PC-9 (cell line): ENCODE measurements around the gene UIMC1. TPM values are rescaled to one million over a fixed set of nuclear protein-coding genes. Genes with fewer than 3 reads are reported as not detected.

Experiments used
- BruUV-seq: library from RNA; stranded (reverse); fragments of 400-500 nt; replicated peaks from 2 replicates; lab custom pipeline; 2021; lab: Mats Ljungman, UMichigan
- CTCF ChIA-PET: fragments of 300-600 bp; sonication (Branson Sonifier 250); formaldehyde crosslinking; loops from one replicate; lab custom pipeline; 2022; ENCODE audit warnings: antibody characterized with exemption; lab: Charles Lee
- POLR2A ChIA-PET: fragments of 300-600 bp; sonication (Branson Sonifier 250); formaldehyde crosslinking; loops from one replicate; lab custom pipeline; 2022; ENCODE audit warnings: antibody characterized with exemption; ENCODE audit not compliant: unreplicated experiment; lab: Charles Lee
- DNase-seq, 2 experiments: peaks; one replicate each; pipeline versions ENCODE4 v3.0.0 to v3.0.0-alpha.2; 2015 to 2022; ENCODE audit warnings: mixed read lengths in 1 of 2
- H2AFZ ChIP-seq: fragments of 200-600 bp; sonication (generic); 2 replicates; pipeline ENCODE4 v1.8.1; 2017; ENCODE audit warnings: antibody characterized with exemption
- H3F3A ChIP-seq: fragments of 200-600 bp; sonication (generic); 2 replicates; pipeline ENCODE4 v1.8.1; 2017; ENCODE audit warnings: antibody characterized with exemption, mild to moderate bottlenecking, low read depth; ENCODE audit not compliant: insufficient read depth
- H3K27ac ChIP-seq: fragments of 200-600 bp; sonication (generic); 2 replicates; pipeline ENCODE4 v1.6.1; 2016; ENCODE audit warnings: mixed run types
- H3K27me3 ChIP-seq: fragments of 200-600 bp; sonication (generic); 2 replicates; pipeline ENCODE4 v1.6.1; 2016; ENCODE audit warnings: low read depth, mixed run types; ENCODE audit not compliant: insufficient read depth
- H3K36me3 ChIP-seq: fragments of 200-600 bp; sonication (generic); 2 replicates; pipeline ENCODE4 v1.6.1; 2016; ENCODE audit warnings: low read depth, mixed run types
- H3K4me1 ChIP-seq: fragments of 200-600 bp; sonication (generic); replicated peaks from 2 replicates; pipeline ENCODE4 v1.6.1; 2016; ENCODE audit warnings: mixed run types; ENCODE audit not compliant: insufficient read depth
- H3K4me2 ChIP-seq: fragments of 200-600 bp; sonication (generic); 2 replicates; pipeline ENCODE4 v1.6.1; 2017; ENCODE audit warnings: mixed run types
- H3K4me3 ChIP-seq: fragments of 200-600 bp; sonication (generic); 2 replicates; pipeline ENCODE4 v1.6.1; 2016; ENCODE audit warnings: mixed run types
- H3K79me2 ChIP-seq: fragments of 200-600 bp; sonication (generic); 2 replicates; pipeline ENCODE4 v1.6.1; 2017; ENCODE audit warnings: low read depth, mixed run types
- H3K9me2 ChIP-seq: fragments of 200-600 bp; sonication (generic); 2 replicates; pipeline ENCODE4 v1.8.1; 2017; ENCODE audit warnings: mild to moderate bottlenecking; ENCODE audit not compliant: insufficient read depth
- H3K9me3 ChIP-seq: fragments of 200-600 bp; sonication (generic); 2 replicates; pipeline ENCODE4 v1.8.1; 2016; ENCODE audit warnings: low read depth; ENCODE audit not compliant: insufficient read depth
- H4K20me1 ChIP-seq: fragments of 200-600 bp; sonication (generic); 2 replicates; pipeline ENCODE4 v1.8.1; 2017; ENCODE audit not compliant: insufficient read depth
- EZH2 ChIP-seq: fragments of 200-600 bp; sonication (generic); IDR thresholded peaks from 2 replicates; pipeline ENCODE4 v1.8.0; 2017; ENCODE audit warnings: antibody characterized with exemption, low read depth
- intact Hi-C: fragments of 100-400 bp; cut with micrococcal nuclease; formaldehyde crosslinking; loops from one replicate; pipeline ENCODE4 v1.10.0; 2022; ENCODE audit not compliant: unreplicated experiment
- total RNA-seq: library from RNA; stranded (reverse); gene quantifications from 2 replicates; pipeline ENCODE4 v1.2.3, GENCODE V29; 2021
- TF ChIP-seq, protein P1 (sequence below): fragments of 200-600 bp; sonication (generic); conservative IDR thresholded peaks from 2 replicates; pipeline ENCODE4 v1.6.1; 2017; ENCODE audit warnings: mixed run types, antibody characterized with exemption, mild to moderate bottlenecking, moderate library complexity

Gene UIMC1
- total RNA-seq, 1 experiment from 2014 or later: 48.3 TPM

GRCh38 chr5:176879663-176880361 lies 126.8 kb downstream of the UIMC1 start:
- no peaks in the 10 kb centered on the region for H4K20me1 ChIP-seq
- peak in 1 of 2 experiments; percentile 2 for DNase-seq
- H3K79me2 ChIP-seq: no peaks in the 10 kb centered on the region
- H3F3A ChIP-seq: no peaks in the 10 kb centered on the region
- TF ChIP-seq, protein P1, sequence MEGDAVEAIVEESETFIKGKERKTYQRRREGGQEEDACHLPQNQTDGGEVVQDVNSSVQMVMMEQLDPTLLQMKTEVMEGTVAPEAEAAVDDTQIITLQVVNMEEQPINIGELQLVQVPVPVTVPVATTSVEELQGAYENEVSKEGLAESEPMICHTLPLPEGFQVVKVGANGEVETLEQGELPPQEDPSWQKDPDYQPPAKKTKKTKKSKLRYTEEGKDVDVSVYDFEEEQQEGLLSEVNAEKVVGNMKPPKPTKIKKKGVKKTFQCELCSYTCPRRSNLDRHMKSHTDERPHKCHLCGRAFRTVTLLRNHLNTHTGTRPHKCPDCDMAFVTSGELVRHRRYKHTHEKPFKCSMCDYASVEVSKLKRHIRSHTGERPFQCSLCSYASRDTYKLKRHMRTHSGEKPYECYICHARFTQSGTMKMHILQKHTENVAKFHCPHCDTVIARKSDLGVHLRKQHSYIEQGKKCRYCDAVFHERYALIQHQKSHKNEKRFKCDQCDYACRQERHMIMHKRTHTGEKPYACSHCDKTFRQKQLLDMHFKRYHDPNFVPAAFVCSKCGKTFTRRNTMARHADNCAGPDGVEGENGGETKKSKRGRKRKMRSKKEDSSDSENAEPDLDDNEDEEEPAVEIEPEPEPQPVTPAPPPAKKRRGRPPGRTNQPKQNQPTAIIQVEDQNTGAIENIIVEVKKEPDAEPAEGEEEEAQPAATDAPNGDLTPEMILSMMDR: no peak
- TF ChIP-seq EZH2: no peak
- POLR2A ChIA-PET: no interaction called here
- H3K9me2 ChIP-seq: no peaks in the 10 kb centered on the region
- no peak overlapping the region for H3K4me3 ChIP-seq
- H3K27me3 ChIP-seq: no peaks in the 10 kb centered on the region
- H2AFZ ChIP-seq: no peak overlapping the region
- H3K36me3 ChIP-seq: no peaks in the 10 kb centered on the region
- intact Hi-C loops: no loop called here
- H3K9me3 ChIP-seq: no peaks in the 10 kb centered on the region
- H3K27ac ChIP-seq: no peak overlapping the region
- no TSS peak for BruUV-seq
- no peaks in the 10 kb centered on the region for H3K4me1 ChIP-seq
- no peak overlapping the region for H3K4me2 ChIP-seq
- CTCF ChIA-PET: no interaction called here

DNA sequence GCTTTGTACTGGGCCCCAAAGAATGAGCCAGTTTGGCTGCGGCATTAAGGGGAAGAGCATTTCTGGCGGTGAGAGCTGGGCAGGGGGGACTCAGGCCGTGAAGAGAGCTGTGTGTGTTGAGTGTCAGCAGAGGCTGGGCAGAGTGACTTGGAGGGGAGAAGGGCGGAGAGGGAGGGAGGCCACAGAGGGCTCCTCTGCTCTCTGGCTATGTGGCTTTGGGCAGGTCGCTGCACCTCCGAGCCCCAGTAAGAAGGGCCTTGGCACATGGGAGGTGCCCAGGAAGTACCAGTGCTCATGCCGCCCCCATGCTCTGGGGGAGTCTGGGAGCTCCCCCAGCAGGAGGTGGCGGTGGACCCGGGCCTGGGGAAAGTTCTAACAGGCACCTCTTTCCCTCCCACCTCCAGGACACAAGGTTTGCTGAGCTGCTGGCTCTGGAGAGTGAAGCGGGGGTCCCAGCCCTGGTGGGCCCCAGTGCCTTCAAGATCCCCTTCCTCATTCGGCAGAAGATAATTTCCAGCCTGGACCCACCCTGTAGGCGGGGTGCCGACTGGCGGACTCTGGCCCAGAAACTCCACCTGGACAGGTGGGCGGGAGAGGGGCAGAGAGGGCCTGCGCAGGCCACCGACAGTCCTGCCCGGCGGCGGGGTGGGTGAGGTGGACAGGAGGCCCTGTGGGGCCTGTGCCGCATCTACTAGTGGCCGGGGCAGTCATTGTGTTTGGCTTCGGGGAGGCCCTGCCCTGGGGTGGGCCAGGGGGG lies 127.5 kb downstream of the UIMC1 start:
- H3K27ac ChIP-seq: no peak overlapping the region
- POLR2A ChIA-PET: no interaction called here
- no peaks in the 10 kb centered on the region for H3K4me1 ChIP-seq
- no peaks in the 10 kb centered on the region for H4K20me1 ChIP-seq
- no peaks in the 10 kb centered on the region for H3F3A ChIP-seq
- CTCF ChIA-PET: no interaction called here
- DNase-seq: no peak
- H3K4me3 ChIP-seq: no peak overlapping the region
- H3K9me3 ChIP-seq: no peaks in the 10 kb centered on the region
- no peaks in the 10 kb centered on the region for H3K79me2 ChIP-seq
- TF ChIP-seq, protein P1: no peak
- no peak for TF ChIP-seq EZH2
- no peak overlapping the region for H2AFZ ChIP-seq
- no peak overlapping the region for H3K4me2 ChIP-seq
- H3K36me3 ChIP-seq: no peaks in the 10 kb centered on the region
- H3K9me2 ChIP-seq: no peaks in the 10 kb centered on the region
- no TSS peak for BruUV-seq
- no peaks in the 10 kb centered on the region for H3K27me3 ChIP-seq
- intact Hi-C loops: no loop called here

DNA sequence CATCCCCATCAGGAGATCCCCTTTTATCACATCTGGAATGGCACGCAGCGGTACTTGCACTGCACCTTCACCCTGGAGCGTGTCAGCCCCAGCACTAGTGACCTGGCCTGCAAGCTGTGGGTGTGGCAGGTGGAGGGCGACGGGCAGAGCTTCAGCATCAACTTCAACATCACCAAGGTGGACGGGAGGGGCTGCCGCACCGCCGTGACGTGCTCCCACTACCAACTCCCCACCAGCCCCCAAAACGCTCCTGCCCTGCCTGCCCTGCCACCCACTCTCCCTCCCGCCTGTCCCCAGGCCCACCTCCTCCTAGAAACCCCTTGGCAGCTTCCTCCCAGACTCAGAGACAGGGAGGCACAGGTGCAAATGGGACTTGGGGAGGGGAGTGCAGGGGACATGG lies 128.1 kb downstream of the UIMC1 start:
- no peak for TF ChIP-seq EZH2
- TF ChIP-seq, protein P1: no peak
- no peaks in the 10 kb centered on the region for H3K9me2 ChIP-seq
- H3K9me3 ChIP-seq: no peaks in the 10 kb centered on the region
- H3K4me2 ChIP-seq: no peak overlapping the region
- H3K4me3 ChIP-seq: no peak overlapping the region
- no peaks in the 10 kb centered on the region for H3F3A ChIP-seq
- H3K27me3 ChIP-seq: no peaks in the 10 kb centered on the region
- H3K36me3 ChIP-seq: no peaks in the 10 kb centered on the region
- no peaks in the 10 kb centered on the region for H3K79me2 ChIP-seq
- H2AFZ ChIP-seq: no peak overlapping the region
- CTCF ChIA-PET: no interaction called here
- peak in 1 of 2 experiments; percentile 30 for DNase-seq
- no peak overlapping the region for H3K27ac ChIP-seq
- POLR2A ChIA-PET: no interaction called here
- no TSS peak for BruUV-seq
- H4K20me1 ChIP-seq: no peaks in the 10 kb centered on the region
- no peaks in the 10 kb centered on the region for H3K4me1 ChIP-seq
- intact Hi-C loops: no loop called here
